Liver (tissue), 9 donors: ENCODE measurements around the gene ATP2B1. TPM values are rescaled to one million over a fixed set of nuclear protein-coding genes. Genes with fewer than 3 reads are reported as not detected.

Experiments
- DNase-seq: peaks from one replicate; pipeline ENCODE4 v3.0.0-alpha.2; 2017; ENCODE audit warnings: low spot score
- H3K27ac ChIP-seq, 2 donors: one replicate each; pipeline ENCODE4 v1.7.0; 2013; ENCODE audit warnings: inconsistent platforms in 2 of 2, low read length in 2 of 2, control low read depth in 1 of 2, low read depth in 1 of 2, mild to moderate bottlenecking in 1 of 2
- H3K27me3 ChIP-seq, 4 donors: one replicate each; pipeline versions ENCODE4 v1.6.1 to v1.7.0; 2013; ENCODE audit warnings: low read length in 3 of 4, inconsistent platforms in 1 of 4, mild to moderate bottlenecking in 1 of 4, moderate library complexity in 1 of 4; ENCODE audit not compliant: control insufficient read depth in 4 of 4, insufficient read depth in 4 of 4
- H3K36me3 ChIP-seq, 4 donors: one replicate each; pipeline versions ENCODE4 v1.6.1 to v1.7.0; 2013; ENCODE audit warnings: low read length in 3 of 4, mild to moderate bottlenecking in 3 of 4, low read depth in 1 of 4, moderate library complexity in 1 of 4; ENCODE audit not compliant: control insufficient read depth in 4 of 4, insufficient read depth in 3 of 4
- H3K4me1 ChIP-seq, 4 donors: one replicate each; pipeline versions ENCODE4 v1.6.1 to v1.7.0; 2013; ENCODE audit warnings: low read length in 3 of 4, mild to moderate bottlenecking in 3 of 4, moderate library complexity in 1 of 4; ENCODE audit not compliant: control insufficient read depth in 4 of 4, insufficient read depth in 4 of 4
- H3K4me3 ChIP-seq, 3 donors: one replicate each; pipeline versions ENCODE4 v1.6.1 to v1.7.0; 2013; ENCODE audit warnings: low read length in 3 of 3, control low read depth in 1 of 3, low read depth in 1 of 3, mild to moderate bottlenecking in 1 of 3
- H3K9ac ChIP-seq, 2 donors: one replicate each; pipeline ENCODE4 v1.7.0; 2013; ENCODE audit warnings: low read length in 2 of 2, mild to moderate bottlenecking in 2 of 2, moderate library complexity in 2 of 2, control low read depth in 1 of 2, low read depth in 1 of 2
- H3K9me3 ChIP-seq, 4 donors: one replicate each; pipeline versions ENCODE4 v1.6.1 to v1.7.0; 2013; ENCODE audit warnings: low read length in 3 of 4; ENCODE audit not compliant: control insufficient read depth in 4 of 4
- ATF3 ChIP-seq: IDR thresholded peaks from 2 replicates; pipeline ENCODE4 v1.6.1; 2016; ENCODE audit warnings: antibody characterized with exemption
- EGR1 ChIP-seq, 2 donors: IDR thresholded peaks; 2 replicates each; pipeline ENCODE4 v1.6.1; 2016 to 2018; ENCODE audit warnings: antibody characterized with exemption in 2 of 2, low read depth in 2 of 2
- FOXA1 ChIP-seq: IDR thresholded peaks from 2 replicates; pipeline ENCODE4 v1.6.1; 2016; ENCODE audit warnings: antibody characterized with exemption
- GABPA ChIP-seq, 2 donors: IDR thresholded peaks in 1 of 2; conservative IDR thresholded peaks in 1 of 2; 2 replicates each; pipeline ENCODE4 v1.6.1; 2016; ENCODE audit warnings: antibody characterized with exemption in 2 of 2, mild to moderate bottlenecking in 1 of 2, moderate library complexity in 1 of 2
- HNF4A ChIP-seq, 2 donors: conservative IDR thresholded peaks; 2 replicates each; pipeline ENCODE4 v1.6.1; 2016; ENCODE audit warnings: antibody characterized with exemption in 2 of 2, mild to moderate bottlenecking in 2 of 2
- HNF4G ChIP-seq: IDR thresholded peaks from 2 replicates; pipeline ENCODE4 v1.6.1; 2016; ENCODE audit warnings: antibody characterized with exemption
- JUND ChIP-seq, 2 donors: IDR thresholded peaks; 2 replicates each; pipeline ENCODE4 v1.6.1; 2016; ENCODE audit warnings: antibody characterized with exemption in 2 of 2
- NR2F2 ChIP-seq: IDR thresholded peaks from 2 replicates; pipeline ENCODE4 v1.6.1; 2016; ENCODE audit warnings: antibody characterized with exemption
- RAD21 ChIP-seq, 2 donors: IDR thresholded peaks; 2 replicates each; pipeline ENCODE4 v1.6.1; 2016; ENCODE audit warnings: antibody characterized with exemption in 2 of 2, mild to moderate bottlenecking in 2 of 2
- REST ChIP-seq: IDR thresholded peaks from 2 replicates; pipeline ENCODE4 v1.6.1; 2016; ENCODE audit warnings: antibody characterized with exemption, mild to moderate bottlenecking
- RXRA ChIP-seq, 2 donors: IDR thresholded peaks; 2 replicates each; pipeline ENCODE4 v1.6.1; 2017 to 2018; ENCODE audit warnings: antibody characterized with exemption in 2 of 2, mild to moderate bottlenecking in 1 of 2
- SP1 ChIP-seq: IDR thresholded peaks from 2 replicates; pipeline ENCODE4 v1.6.1; 2018; ENCODE audit warnings: antibody characterized with exemption, mild to moderate bottlenecking
- TAF1 ChIP-seq: conservative IDR thresholded peaks from 2 replicates; pipeline ENCODE4 v1.6.1; 2016; ENCODE audit warnings: antibody characterized with exemption, mild to moderate bottlenecking
- YY1 ChIP-seq: IDR thresholded peaks from 2 replicates; pipeline ENCODE4 v1.6.1; 2016; ENCODE audit warnings: antibody characterized with exemption, mild to moderate bottlenecking
- WGBS: extraction: QIAGEN DNeasy Blood & Tissue Kit; methylation state at CpG from one replicate; pipeline ENCODE4 v1.1.7; 2013; 5-methylcytosine and 5-hydroxymethylcytosine counted together
- polyA plus RNA-seq, 2 donors: library from polyadenylated mRNA; stranded (reverse) in 1 of 2; unstranded in 1 of 2; fragments of 200-250 nt in 1 of 2; fragments of >200 nt in 1 of 2; fragmentation: Nextera tagmentation in 1 of 2; extraction: Ambion mirVana in 1 of 2; gene quantifications; one replicate each; pipeline versions ENCODE4 v1.2.1 to v1.2.3, GENCODE V29; 2013 to 2015
- total RNA-seq, 2 donors: library from RNA; depleted of rRNA; stranded (reverse); fragments of >200 nt; gene quantifications; one replicate each; pipeline ENCODE4 v1.2.3, GENCODE V29; 2014
- TF ChIP-seq, protein P1 (sequence below): fragments of 150-350 bp; IDR thresholded peaks from 2 replicates; pipeline ENCODE4 v1.5.1; 2017; ENCODE audit warnings: improper control_type of control experiment, low read depth, low read length; ENCODE audit not compliant: missing input control
- TF ChIP-seq, protein P2 (sequence below): IDR thresholded peaks from 2 replicates; pipeline ENCODE4 v1.6.1; 2016; ENCODE audit warnings: antibody characterized with exemption
- TF ChIP-seq, protein P3 (sequence below): IDR thresholded peaks from 2 replicates; pipeline ENCODE4 v1.6.1; 2016; ENCODE audit warnings: antibody characterized with exemption
- donor health status: healthy.
- donor health status: healthy.
- donor health status: healthy.
- donor health status: healthy.
- donor health status: healthy.

The ATP2B1 gene
- total and polyA plus RNA-seq, 4 donors, result 7.3 to 41.1 (median 22.8) TPM

DNA sequence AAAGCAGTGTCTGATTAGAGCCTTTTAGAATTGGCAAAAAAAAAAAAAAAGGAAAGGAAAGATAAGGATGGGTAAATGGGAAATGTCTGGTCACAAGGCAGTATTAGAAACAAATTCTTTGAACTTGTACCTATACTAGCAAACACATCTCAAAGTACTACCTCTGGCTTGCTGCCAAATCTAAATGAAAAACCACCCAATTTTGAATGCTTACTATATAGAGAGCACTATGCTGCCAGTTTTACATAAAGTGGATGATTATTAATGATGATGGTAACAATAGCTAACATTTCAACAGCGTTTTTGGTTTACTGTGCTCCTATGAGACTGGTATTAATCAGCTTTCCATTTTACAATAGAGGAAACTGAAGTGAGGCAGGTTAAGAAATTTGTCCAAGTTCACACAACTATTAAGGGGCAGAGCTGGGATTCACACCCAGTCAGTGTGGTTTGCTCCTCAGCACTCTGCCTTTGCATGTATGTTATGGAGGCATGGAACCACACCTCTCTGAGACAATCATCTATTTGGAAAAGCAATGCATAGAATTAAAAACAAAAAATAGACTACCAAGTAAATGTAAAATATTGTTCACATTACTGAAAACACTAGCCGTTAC lies 34.2 kb downstream of the ATP2B1 start:
- Histone ChIP-seq H3K27ac (no peak overlapping the region), H3K9ac (no peak overlapping the region), H3K27me3 (no peaks in the 10 kb centered on the region), H3K36me3 (no peaks in the 10 kb centered on the region), H3K4me1 (no peaks in the 10 kb centered on the region), H3K9me3 (no peaks in the 10 kb centered on the region), H3K4me3 (no peak overlapping the region)
- no peak for DNase-seq
- TF ChIP-seq NR2F2 (no peak), RXRA (IDR thresholded peaks at IDR 0.05) (no peak), TAF1 (no peak), EGR1 (IDR thresholded peaks at IDR 0.05; ENCODE audit: low read depth in 2 of 2) (no peak), ATF3 (no peak)
- TF ChIP-seq, protein P1, sequence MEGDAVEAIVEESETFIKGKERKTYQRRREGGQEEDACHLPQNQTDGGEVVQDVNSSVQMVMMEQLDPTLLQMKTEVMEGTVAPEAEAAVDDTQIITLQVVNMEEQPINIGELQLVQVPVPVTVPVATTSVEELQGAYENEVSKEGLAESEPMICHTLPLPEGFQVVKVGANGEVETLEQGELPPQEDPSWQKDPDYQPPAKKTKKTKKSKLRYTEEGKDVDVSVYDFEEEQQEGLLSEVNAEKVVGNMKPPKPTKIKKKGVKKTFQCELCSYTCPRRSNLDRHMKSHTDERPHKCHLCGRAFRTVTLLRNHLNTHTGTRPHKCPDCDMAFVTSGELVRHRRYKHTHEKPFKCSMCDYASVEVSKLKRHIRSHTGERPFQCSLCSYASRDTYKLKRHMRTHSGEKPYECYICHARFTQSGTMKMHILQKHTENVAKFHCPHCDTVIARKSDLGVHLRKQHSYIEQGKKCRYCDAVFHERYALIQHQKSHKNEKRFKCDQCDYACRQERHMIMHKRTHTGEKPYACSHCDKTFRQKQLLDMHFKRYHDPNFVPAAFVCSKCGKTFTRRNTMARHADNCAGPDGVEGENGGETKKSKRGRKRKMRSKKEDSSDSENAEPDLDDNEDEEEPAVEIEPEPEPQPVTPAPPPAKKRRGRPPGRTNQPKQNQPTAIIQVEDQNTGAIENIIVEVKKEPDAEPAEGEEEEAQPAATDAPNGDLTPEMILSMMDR, result no peak
- WGBS, result 89% methylated on average over 2 of the region's 2 CpGs

GRCh38 chr12:89673603-89674002 lies 35.0 kb downstream of the ATP2B1 start:
- WGBS, result 99% methylated on average over 2 of the region's 2 CpGs
- no peaks in the 10 kb centered on the region for H3K4me1 ChIP-seq
- no peak for DNase-seq

DNA sequence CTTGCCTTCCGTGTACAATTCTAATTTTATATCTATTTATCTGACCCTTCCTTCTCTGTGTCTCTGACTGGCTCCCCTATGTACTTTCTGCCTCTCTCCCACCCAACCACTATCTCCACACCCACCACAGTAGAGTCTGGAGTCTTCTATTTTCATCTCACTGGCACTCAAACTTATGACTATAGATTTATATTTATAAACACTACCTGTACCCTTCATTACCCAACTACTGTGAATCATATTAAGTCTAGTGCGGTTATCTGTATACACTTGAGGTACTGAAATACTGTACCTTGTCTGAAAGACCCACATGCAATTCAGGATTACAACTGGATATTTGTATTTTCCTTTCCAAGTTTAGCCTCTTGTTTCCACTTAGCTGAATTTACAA lies 36.1 kb downstream of the ATP2B1 start:
- H3K9ac ChIP-seq, result no peak overlapping the region
- DNase-seq, result no peak
- H3K27me3 ChIP-seq, result no peaks in the 10 kb centered on the region
- no peaks in the 10 kb centered on the region for H3K4me1 ChIP-seq
- no peak overlapping the region for H3K27ac ChIP-seq
- H3K36me3 ChIP-seq, result no peaks in the 10 kb centered on the region
- WGBS, result over 99% methylated on average over 2 of the region's 2 CpGs
- H3K9me3 ChIP-seq, result no peaks in the 10 kb centered on the region
- no peak overlapping the region for H3K4me3 ChIP-seq
- TF ChIP-seq, protein P2, sequence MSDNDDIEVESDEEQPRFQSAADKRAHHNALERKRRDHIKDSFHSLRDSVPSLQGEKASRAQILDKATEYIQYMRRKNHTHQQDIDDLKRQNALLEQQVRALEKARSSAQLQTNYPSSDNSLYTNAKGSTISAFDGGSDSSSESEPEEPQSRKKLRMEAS, result no peak
- TF ChIP-seq SP1, result no peak
- TF ChIP-seq RXRA (IDR thresholded peaks at IDR 0.05), result no peak
- no peak for TF ChIP-seq FOXA1
- TF ChIP-seq, protein P1, result no peak
- TF ChIP-seq EGR1 (IDR thresholded peaks at IDR 0.05; ENCODE audit: low read depth in 2 of 2), result no peak
- no peak for TF ChIP-seq GABPA (IDR thresholded peaks at IDR 0.05 in 1 of 2, conservative IDR thresholded peaks at IDR 0.05 in 1 of 2)
- no peak for TF ChIP-seq NR2F2
- TF ChIP-seq, protein P3, sequence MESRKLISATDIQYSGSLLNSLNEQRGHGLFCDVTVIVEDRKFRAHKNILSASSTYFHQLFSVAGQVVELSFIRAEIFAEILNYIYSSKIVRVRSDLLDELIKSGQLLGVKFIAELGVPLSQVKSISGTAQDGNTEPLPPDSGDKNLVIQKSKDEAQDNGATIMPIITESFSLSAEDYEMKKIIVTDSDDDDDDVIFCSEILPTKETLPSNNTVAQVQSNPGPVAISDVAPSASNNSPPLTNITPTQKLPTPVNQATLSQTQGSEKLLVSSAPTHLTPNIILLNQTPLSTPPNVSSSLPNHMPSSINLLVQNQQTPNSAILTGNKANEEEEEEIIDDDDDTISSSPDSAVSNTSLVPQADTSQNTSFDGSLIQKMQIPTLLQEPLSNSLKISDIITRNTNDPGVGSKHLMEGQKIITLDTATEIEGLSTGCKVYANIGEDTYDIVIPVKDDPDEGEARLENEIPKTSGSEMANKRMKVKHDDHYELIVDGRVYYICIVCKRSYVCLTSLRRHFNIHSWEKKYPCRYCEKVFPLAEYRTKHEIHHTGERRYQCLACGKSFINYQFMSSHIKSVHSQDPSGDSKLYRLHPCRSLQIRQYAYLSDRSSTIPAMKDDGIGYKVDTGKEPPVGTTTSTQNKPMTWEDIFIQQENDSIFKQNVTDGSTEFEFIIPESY, result no peak
- TF ChIP-seq HNF4G, result no peak
- TF ChIP-seq REST, result no peak
- no peak for TF ChIP-seq YY1
- TF ChIP-seq RAD21 (IDR thresholded peaks at IDR 0.05), result no peak

More at GRCh38 chr12:89673603-89674002, 35.0 kb downstream of the ATP2B1 start:
- TF ChIP-seq EGR1 (IDR thresholded peaks at IDR 0.05; ENCODE audit: low read depth in 2 of 2) (no peak), TAF1 (no peak), HNF4G (no peak), HNF4A (conservative IDR thresholded peaks at IDR 0.05) (no peak), JUND (IDR thresholded peaks at IDR 0.05) (no peak)
- TF ChIP-seq, protein P2, result no peak
- Histone ChIP-seq H3K27me3 (no peaks in the 10 kb centered on the region), H3K36me3 (no peaks in the 10 kb centered on the region), H3K4me3 (no peak overlapping the region), H3K27ac (no peak overlapping the region), H3K9me3 (no peaks in the 10 kb centered on the region), H3K9ac (no peak overlapping the region)
